Calu3 (cell line): ENCODE measurements around the gene ATP13A3. TPM values are rescaled to one million over a fixed set of nuclear protein-coding genes. Genes with fewer than 3 reads are reported as not detected.

Experiments
- BruUV-seq: library from RNA; stranded (reverse); fragments of 400-500 nt; replicated peaks from 2 replicates; lab custom pipeline; 2021; lab: Mats Ljungman, UMichigan
- CTCF ChIA-PET: fragments of 300-600 bp; sonication (Branson Sonifier 250); formaldehyde crosslinking; loops from one replicate; lab custom pipeline; 2022; ENCODE audit warnings: antibody characterized with exemption; lab: Charles Lee
- DNase-seq: peaks from one replicate; pipeline ENCODE4 v3.0.0; 2022
- H3K27ac Mint-ChIP-seq: one replicate; pipeline ENCODE4 v1.8.0; 2022; ENCODE audit warnings: mixed read lengths; ENCODE audit not compliant: unreplicated experiment
- H3K27me3 Mint-ChIP-seq: one replicate; pipeline ENCODE4 v1.8.0; 2022; ENCODE audit warnings: mixed read lengths; ENCODE audit not compliant: unreplicated experiment
- H3K36me3 Mint-ChIP-seq: one replicate; pipeline ENCODE4 v1.8.0; 2022; ENCODE audit warnings: mild to moderate bottlenecking, moderate library complexity, mixed read lengths; ENCODE audit not compliant: insufficient read depth, unreplicated experiment
- H3K4me1 Mint-ChIP-seq: one replicate; pipeline ENCODE4 v1.8.0; 2022; ENCODE audit warnings: mild to moderate bottlenecking, low read depth, mixed read lengths; ENCODE audit not compliant: unreplicated experiment
- H3K4me3 Mint-ChIP-seq: one replicate; pipeline ENCODE4 v1.8.0; 2022; ENCODE audit warnings: mild to moderate bottlenecking, low read depth, moderate library complexity, mixed read lengths; ENCODE audit not compliant: unreplicated experiment
- H3K9me3 Mint-ChIP-seq: one replicate; pipeline ENCODE4 v1.8.0; 2022; ENCODE audit warnings: low read depth, mixed read lengths; ENCODE audit not compliant: unreplicated experiment
- intact Hi-C: fragments of 100-400 bp; cut with micrococcal nuclease; formaldehyde crosslinking; loops from one replicate; pipeline ENCODE4 v1.10.0; 2022; ENCODE audit not compliant: unreplicated experiment
- total RNA-seq: library from RNA; stranded (reverse); gene quantifications from 2 replicates; pipeline ENCODE4 v1.2.3, GENCODE V29; 2022
- TF ChIP-seq, protein P1 (sequence below): fragments of 200-600 bp; IDR thresholded peaks from one replicate; pipeline ENCODE4 v1.8.0; 2022; ENCODE audit warnings: antibody characterized with exemption; ENCODE audit not compliant: unreplicated experiment

The ATP13A3 gene
- total RNA-seq, 1 experiment from 2014 or later = 229 TPM

DNA sequence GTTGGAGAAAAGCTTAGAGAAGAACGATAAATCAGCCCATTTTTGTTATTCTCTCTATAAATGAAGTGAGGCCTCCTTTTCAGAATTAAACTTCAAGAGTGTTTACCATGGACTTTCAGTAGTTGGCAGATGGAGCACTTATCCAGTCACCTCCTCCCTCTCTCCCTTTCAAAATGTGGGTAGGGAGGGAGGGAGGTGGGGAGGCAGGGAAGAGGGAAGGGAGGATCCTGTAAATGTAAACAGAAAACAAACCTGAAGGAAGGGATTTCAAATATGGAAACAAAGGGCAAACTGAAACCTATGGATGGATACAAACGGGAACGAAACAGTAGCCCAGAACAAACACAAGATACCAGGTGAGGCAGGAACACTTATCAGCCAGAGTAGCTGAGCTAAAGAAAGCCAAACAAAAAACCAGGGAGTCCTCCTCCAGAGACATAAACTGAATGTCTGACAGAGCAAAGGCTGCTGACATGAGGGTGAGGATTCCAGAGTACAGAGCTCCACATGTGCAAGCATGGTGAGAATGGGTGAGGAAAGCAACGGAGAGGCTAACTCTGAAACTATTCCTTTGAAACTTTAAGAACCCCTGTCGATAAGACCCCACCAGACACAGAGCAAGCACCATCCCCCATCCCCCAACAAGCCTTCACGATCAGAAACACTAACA is 46.8 kb downstream of the ATP13A3 start:
- DNase-seq = no peak
- Mint-ChIP-seq H3K4me1 (no peaks in the 10 kb centered on the region), H3K36me3 (peaks cover 76% of the 10 kb centered on the region), H3K4me3 (no peak overlapping the region), H3K27me3 (no peaks in the 10 kb centered on the region), H3K9me3 (no peaks in the 10 kb centered on the region), H3K27ac (no peak overlapping the region)
- intact Hi-C loops = no loop called here
- TF ChIP-seq, protein P1, sequence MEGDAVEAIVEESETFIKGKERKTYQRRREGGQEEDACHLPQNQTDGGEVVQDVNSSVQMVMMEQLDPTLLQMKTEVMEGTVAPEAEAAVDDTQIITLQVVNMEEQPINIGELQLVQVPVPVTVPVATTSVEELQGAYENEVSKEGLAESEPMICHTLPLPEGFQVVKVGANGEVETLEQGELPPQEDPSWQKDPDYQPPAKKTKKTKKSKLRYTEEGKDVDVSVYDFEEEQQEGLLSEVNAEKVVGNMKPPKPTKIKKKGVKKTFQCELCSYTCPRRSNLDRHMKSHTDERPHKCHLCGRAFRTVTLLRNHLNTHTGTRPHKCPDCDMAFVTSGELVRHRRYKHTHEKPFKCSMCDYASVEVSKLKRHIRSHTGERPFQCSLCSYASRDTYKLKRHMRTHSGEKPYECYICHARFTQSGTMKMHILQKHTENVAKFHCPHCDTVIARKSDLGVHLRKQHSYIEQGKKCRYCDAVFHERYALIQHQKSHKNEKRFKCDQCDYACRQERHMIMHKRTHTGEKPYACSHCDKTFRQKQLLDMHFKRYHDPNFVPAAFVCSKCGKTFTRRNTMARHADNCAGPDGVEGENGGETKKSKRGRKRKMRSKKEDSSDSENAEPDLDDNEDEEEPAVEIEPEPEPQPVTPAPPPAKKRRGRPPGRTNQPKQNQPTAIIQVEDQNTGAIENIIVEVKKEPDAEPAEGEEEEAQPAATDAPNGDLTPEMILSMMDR = no peak
- CTCF ChIA-PET = no interaction called here
- BruUV-seq = no TSS peak

DNA sequence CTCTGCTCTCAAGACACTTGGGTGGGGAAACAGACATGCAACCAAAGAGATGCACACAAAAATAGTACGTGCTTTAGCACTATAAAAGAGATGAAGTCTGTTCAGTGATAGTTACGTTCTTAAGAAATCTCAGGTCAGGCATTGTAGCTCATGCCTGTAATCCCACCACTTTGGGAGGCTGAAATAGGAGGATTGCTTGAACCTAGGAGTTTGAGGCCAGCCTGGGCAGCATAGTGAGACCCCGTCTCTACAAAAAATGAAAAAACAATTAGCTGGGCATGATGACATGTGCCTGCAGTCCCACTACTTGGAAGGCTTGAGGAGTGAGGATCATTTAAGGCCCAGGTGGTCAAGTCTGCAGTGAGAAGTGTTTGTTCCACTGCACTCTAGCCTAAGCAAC is 52.3 kb downstream of the ATP13A3 start:
- Mint-ChIP-seq H3K27ac (no peak overlapping the region), H3K4me1 (no peaks in the 10 kb centered on the region), H3K36me3 (peaks cover 50% of the 10 kb centered on the region), H3K27me3 (no peaks in the 10 kb centered on the region), H3K4me3 (no peak overlapping the region), H3K9me3 (no peaks in the 10 kb centered on the region)
- BruUV-seq = no TSS peak
- DNase-seq = no peak
- TF ChIP-seq, protein P1 = no peak
- CTCF ChIA-PET = no interaction called here
- intact Hi-C loops = no loop called here

DNA sequence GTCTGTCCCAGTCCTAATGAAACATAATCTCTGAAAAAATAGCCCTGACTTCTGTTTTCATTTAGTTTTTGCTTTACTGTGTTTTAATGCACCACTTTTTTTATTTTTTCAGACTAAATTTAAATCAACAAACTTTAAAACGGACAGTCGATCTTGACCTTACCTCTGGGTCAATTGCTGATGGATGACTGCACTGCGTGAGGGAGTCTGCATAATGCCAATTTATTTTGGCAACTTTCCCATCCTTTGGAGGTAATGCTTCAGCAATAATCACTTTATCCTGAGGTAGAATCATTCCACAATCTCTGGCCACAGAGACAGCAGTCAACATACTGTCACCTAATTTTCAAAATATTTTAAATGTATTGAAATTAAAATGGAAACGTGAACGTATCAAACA is 55.2 kb downstream of the ATP13A3 start:
- Mint-ChIP-seq H3K36me3 (peaks cover 47% of the 10 kb centered on the region), H3K4me3 (no peak overlapping the region), H3K27ac (no peak overlapping the region), H3K9me3 (no peaks in the 10 kb centered on the region), H3K4me1 (no peaks in the 10 kb centered on the region), H3K27me3 (no peaks in the 10 kb centered on the region)
- CTCF ChIA-PET = no interaction called here
- TF ChIP-seq, protein P1 = no peak
- intact Hi-C loops = no loop called here
- DNase-seq = no peak
- no TSS peak for BruUV-seq

DNA sequence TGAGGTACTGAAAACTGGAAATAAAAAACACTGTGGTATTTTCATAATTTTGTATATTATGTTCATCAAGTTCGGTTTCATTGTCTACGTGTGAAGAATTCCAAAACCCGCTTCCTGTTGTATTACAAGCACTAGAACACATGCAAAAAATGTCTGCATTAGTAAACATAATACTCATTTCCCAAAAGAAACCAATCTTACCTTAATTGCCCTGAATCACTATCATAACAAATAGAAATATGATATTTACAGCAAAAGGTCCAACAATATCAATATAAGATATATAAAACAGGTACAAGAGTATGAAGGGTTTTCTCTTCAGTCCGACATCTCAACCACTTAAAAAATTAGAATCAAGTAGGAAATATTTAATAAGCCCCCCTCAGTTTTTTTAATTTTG is 61.4 kb downstream of the ATP13A3 start:
- Mint-ChIP-seq H3K4me1 (no peaks in the 10 kb centered on the region), H3K4me3 (no peak overlapping the region), H3K27me3 (no peaks in the 10 kb centered on the region), H3K9me3 (no peaks in the 10 kb centered on the region), H3K36me3 (peaks cover 39% of the 10 kb centered on the region), H3K27ac (no peak overlapping the region)
- CTCF ChIA-PET = no interaction called here
- TF ChIP-seq, protein P1 = no peak
- intact Hi-C loops = no loop called here
- no peak for DNase-seq
- BruUV-seq = no TSS peak
